Measurements from ENCODE around the gene MLYCD.
A peak's percentile ranks its signal among the peaks of the same experiment; 100 is the strongest.

The MLYCD gene

GRCh38 chr16:83958137-83958845, 59.4 kb downstream of the MLYCD start:
- peak; percentile 58 to 88 for DNase-seq

- DNase-seq, result no peak
Observed at GRCh38 chr16:83958846-83959565, 60.1 kb downstream of the MLYCD start.

DNA sequence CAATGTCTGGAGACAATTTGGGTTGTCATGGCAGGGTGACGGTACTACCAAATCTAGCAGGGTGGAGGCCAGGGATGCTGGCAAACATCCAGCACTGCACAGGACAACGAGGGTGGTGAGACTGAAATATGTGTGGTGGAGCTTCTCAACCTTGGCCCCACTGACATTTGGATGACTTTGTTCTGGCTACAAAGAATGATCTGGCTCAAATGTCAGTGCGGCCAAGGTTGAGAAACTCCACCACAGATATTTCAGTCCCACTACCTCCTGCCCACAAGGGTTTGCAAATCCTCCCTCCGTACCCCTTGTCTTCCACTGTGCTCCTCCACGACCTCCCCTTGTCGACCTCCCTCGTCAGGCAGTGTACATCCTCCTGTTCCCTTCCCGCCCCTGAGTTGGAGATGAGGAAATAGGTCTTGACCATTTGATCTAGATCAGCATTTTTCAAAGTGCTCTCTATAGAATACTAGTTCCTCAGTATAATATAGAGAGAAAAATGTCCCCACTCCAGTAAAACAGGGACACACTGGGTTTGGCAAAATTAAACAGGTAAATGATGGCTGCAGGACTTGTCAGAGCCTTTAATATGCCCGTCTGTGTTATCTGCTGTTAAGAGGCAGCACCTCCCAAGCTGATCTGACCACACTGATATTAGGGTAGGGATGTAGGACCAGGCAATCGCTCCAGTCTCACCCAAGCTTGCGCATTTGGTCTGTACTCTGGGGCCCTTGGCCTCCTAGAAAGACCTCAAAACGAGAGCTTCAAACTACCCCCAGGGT, 60.9 kb downstream of the MLYCD start:
- DNase-seq, result no peak

GRCh38 chr16:83960521-83961249, 61.8 kb downstream of the MLYCD start:
- DNase-seq, result no peak

DNA sequence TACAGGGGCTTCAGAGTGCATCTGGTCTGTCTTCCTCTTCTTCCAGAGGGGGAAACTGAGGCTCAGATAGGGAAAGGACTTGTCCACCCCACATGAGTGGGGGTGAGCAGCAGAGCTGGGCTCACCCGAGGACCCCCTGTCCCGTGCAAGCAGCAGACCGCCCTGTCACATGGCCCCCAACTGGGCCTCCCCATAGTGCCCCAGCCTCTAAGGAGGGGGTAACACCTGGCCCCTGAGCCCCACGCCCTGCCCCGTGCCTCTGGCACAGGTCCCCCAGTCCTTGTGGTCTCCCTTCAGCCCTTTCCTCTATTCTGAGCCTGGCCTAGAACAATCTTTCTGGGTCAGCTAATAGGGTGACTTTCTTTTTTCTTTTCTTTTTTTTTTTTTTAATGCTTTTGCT, 62.7 kb downstream of the MLYCD start:
- DNase-seq, result no peak

GRCh38 chr16:83963277-83964119, 64.6 kb downstream of the MLYCD start:
- DNase-seq, result no peak

DNA sequence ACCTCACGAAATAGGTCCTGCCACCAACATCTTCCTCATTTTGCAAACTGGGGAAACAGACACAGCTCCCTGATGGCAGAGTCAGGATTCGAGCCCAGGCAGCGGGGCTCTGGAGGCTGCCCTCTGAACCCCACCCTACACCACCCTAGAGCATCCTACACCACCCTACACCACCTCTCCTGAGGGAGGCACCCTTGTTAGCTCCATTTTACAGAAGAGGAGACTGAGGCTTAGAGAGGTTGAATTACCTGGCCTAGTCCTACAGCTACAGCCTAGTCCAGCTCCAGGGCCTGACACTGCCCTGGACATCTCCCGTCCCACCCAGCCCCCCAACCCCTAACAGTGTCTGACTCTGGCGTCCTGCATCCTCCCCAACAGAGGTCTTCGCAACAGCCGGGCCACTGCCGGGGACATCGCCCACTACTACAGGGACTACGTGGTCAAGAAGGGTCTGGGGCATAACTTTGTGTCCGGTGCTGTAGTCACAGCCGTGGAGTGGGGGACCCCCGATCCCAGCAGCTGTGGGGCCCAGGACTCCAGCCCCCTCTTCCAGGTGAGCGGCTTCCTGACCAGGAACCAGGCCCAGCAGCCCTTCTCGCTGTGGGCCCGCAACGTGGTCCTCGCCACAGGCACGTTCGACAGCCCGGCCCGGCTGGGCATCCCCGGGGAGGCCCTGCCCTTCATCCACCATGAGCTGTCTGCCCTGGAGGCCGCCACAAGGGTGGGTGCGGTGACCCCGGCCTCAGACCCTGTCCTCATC, 65.9 kb downstream of the MLYCD start:
- DNase-seq, result no peak

- DNase-seq, result no peak
Observed at GRCh38 chr16:83965444-83966152, 66.7 kb downstream of the MLYCD start.

GRCh38 chr16:83966153-83966696, 67.3 kb downstream of the MLYCD start:
- no peak for DNase-seq

- peak in 1 of 2 experiments; percentile 27 for DNase-seq
Observed at GRCh38 chr16:83967091-83967490, 68.2 kb downstream of the MLYCD start.

GRCh38 chr16:83967838-83968305, 69.0 kb downstream of the MLYCD start, which contains the start of gene NECAB2:
Gene NECAB2 (plus strand): TSS chr16:83968244. CDS start chr16:83968649, 405 bp downstream.
- peak in 1 of 2 experiments; percentile 51 for DNase-seq

DNA sequence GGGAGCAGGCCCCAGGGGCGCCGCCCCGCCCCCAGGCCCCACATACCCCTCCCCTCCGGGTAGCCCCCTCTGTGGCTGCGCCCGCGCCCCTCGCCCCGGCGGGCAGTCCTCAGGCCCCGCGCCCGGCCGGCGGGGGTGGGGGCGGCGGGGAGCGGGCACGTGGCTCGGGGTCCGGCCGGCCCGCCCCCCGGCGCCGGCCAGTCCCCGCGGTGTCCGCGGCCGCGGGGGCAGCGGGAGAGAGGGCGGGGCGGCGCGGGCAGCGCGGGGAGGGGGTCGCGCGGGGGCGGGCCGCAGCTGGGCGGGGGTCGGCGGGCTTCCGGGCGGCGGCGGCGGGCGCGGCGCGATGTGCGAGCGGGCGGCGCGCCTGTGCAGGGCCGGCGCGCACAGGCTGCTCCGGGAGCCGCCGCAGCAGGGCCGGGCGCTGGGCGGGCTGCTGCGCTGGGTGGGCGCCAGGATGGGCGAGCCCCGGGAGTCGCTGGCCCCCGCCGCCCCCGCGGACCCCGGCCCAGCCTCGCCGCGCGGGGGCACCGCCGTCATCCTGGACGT, 69.5 kb downstream of the MLYCD start:
- DNase-seq, result peak in 1 of 2 experiments; percentile 34

DNA sequence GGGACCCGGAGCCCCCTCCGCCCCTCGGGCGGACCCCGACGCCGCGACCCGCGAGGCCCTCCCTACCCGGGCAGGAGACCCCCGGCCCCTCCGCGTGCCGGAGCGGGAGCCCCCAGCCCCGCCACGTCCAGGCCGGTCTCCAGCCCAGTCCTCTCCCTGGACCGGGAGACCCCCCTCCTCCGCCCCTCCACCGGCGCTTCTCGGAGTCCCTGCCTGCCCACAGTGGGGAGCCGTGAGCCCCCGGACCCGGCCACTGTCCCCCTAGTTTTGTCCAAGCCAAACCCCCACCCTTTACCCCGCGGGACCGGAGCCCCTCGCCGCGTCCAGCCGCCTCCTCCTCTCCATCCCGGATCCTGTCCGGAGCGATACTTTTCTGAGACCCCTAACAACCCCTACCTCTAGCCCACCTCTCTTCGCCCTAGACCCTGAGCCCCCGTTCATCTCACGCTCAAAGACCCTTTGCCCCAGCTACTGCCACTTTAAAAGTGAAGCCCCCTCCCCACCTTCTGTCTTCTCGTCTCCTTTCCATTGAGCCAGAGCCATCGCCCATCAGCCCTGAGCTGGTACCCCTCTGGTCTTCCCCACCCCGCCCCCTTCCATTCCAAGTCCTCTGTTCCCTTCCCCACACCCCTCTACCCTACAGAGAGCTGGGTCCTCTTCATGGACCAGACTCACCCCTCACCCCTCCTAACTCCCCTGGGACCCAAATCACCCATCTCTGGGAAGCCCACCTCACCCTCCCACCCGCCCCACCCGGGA, 70.2 kb downstream of the MLYCD start:
- no peak for DNase-seq

- no peak for DNase-seq
Observed at GRCh38 chr16:83969771-83970429, 71.0 kb downstream of the MLYCD start.

- no peak for DNase-seq
Observed at GRCh38 chr16:83970430-83970815, 71.5 kb downstream of the MLYCD start.

GRCh38 chr16:83971165-83972130, 72.5 kb downstream of the MLYCD start:
- DNase-seq, result no peak

Measured in NCI-H524 (cell line).